ENCODE data around the gene RCN2.
A peak's percentile ranks its signal among the peaks of the same experiment; 100 is the strongest.

The RCN2 gene

GRCh38 chr15:76993114-76993725, 61.7 kb downstream of the RCN2 start:
- peak overlapping the region; percentile 85 for H3K27ac ChIP-seq (ENCODE audit: insufficient read depth, low read length, poor library complexity, severe bottlenecking)

GRCh38 chr15:76994001-76994400, 62.5 kb downstream of the RCN2 start:
- H3K4me3 ChIP-seq (ENCODE audit: insufficient read depth, low read depth, low read length, poor library complexity, severe bottlenecking): peak overlapping the region; percentile 61
- peak; percentile 45 to 58 (median 46) for DNase-seq
- H3K27me3 ChIP-seq (replicated peaks; ENCODE audit: control insufficient read depth, insufficient read depth, low read length, poor library complexity, severe bottlenecking): no peaks in the 10 kb centered on the region
- peak overlapping the region; percentile 85 for H3K27ac ChIP-seq (ENCODE audit: insufficient read depth, low read length, poor library complexity, severe bottlenecking)
- H3K4me1 ChIP-seq (ENCODE audit: control insufficient read depth, insufficient read depth, low read length, poor library complexity, severe bottlenecking): peaks cover 58% of the 10 kb centered on the region
- H3K9me3 ChIP-seq (ENCODE audit: control insufficient read depth, low read length): no peaks in the 10 kb centered on the region
- no peaks in the 10 kb centered on the region for H3K36me3 ChIP-seq (ENCODE audit: control insufficient read depth, insufficient read depth, low read length)

More at GRCh38 chr15:76993114-76993725, 61.7 kb downstream of the RCN2 start:
- Histone ChIP-seq H3K9me3 (ENCODE audit: control insufficient read depth, low read length) (no peaks in the 10 kb centered on the region), H3K4me1 (ENCODE audit: control insufficient read depth, insufficient read depth, low read length, poor library complexity, severe bottlenecking) (peaks cover 58% of the 10 kb centered on the region), H3K27me3 (replicated peaks; ENCODE audit: control insufficient read depth, insufficient read depth, low read length, poor library complexity, severe bottlenecking) (no peaks in the 10 kb centered on the region), H3K4me3 (ENCODE audit: insufficient read depth, low read depth, low read length, poor library complexity, severe bottlenecking) (no peak overlapping the region), H3K36me3 (ENCODE audit: control insufficient read depth, insufficient read depth, low read length) (no peaks in the 10 kb centered on the region)
- DNase-seq: no peak

GRCh38 chr15:76994496-76994895, 62.9 kb downstream of the RCN2 start:
- peak overlapping the region; percentile 61 for H3K4me3 ChIP-seq (ENCODE audit: insufficient read depth, low read depth, low read length, poor library complexity, severe bottlenecking)
- no peaks in the 10 kb centered on the region for H3K27me3 ChIP-seq (replicated peaks; ENCODE audit: control insufficient read depth, insufficient read depth, low read length, poor library complexity, severe bottlenecking)

GRCh38 chr15:76994971-76995945, 63.7 kb downstream of the RCN2 start, which contains the start of gene PSTPIP1:
Gene PSTPIP1, plus strand, starts transcription at chr15:76995126. Its CDS starts 448 bp downstream, at chr15:76995574.
- Histone ChIP-seq H3K36me3 (ENCODE audit: control insufficient read depth, insufficient read depth, low read length) (peaks cover 3% of the 10 kb centered on the region), H3K4me3 (ENCODE audit: insufficient read depth, low read depth, low read length, poor library complexity, severe bottlenecking) (peak within 1 kb of the TSS; percentile 61), H3K27ac (ENCODE audit: insufficient read depth, low read length, poor library complexity, severe bottlenecking) (peak within 1 kb of the TSS; percentile 85), H3K27me3 (replicated peaks; ENCODE audit: control insufficient read depth, insufficient read depth, low read length, poor library complexity, severe bottlenecking) (no peaks in the 10 kb centered on the region), H3K4me1 (ENCODE audit: control insufficient read depth, insufficient read depth, low read length, poor library complexity, severe bottlenecking) (peaks cover 69% of the 10 kb centered on the region), H3K9me3 (ENCODE audit: control insufficient read depth, low read length) (no peaks in the 10 kb centered on the region)
- DNase-seq: peak; percentile 36 to 51 (median 49)

More at GRCh38 chr15:76994496-76994895, 62.9 kb downstream of the RCN2 start:
- Histone ChIP-seq H3K4me1 (ENCODE audit: control insufficient read depth, insufficient read depth, low read length, poor library complexity, severe bottlenecking) (peaks cover 62% of the 10 kb centered on the region), H3K36me3 (ENCODE audit: control insufficient read depth, insufficient read depth, low read length) (peaks cover 1% of the 10 kb centered on the region), H3K9me3 (ENCODE audit: control insufficient read depth, low read length) (no peaks in the 10 kb centered on the region), H3K27ac (ENCODE audit: insufficient read depth, low read length, poor library complexity, severe bottlenecking) (peak overlapping the region; percentile 85)
- no peak for DNase-seq

GRCh38 chr15:76996076-76996525, 64.6 kb downstream of the RCN2 start:
- H3K27ac ChIP-seq (ENCODE audit: insufficient read depth, low read length, poor library complexity, severe bottlenecking): peak overlapping the region; percentile 85
- DNase-seq: no peak
- H3K36me3 ChIP-seq (ENCODE audit: control insufficient read depth, insufficient read depth, low read length): peaks cover 10% of the 10 kb centered on the region
- H3K4me3 ChIP-seq (ENCODE audit: insufficient read depth, low read depth, low read length, poor library complexity, severe bottlenecking): peak overlapping the region; percentile 61
- no peaks in the 10 kb centered on the region for H3K9me3 ChIP-seq (ENCODE audit: control insufficient read depth, low read length)
- no peaks in the 10 kb centered on the region for H3K27me3 ChIP-seq (replicated peaks; ENCODE audit: control insufficient read depth, insufficient read depth, low read length, poor library complexity, severe bottlenecking)
- peaks cover 76% of the 10 kb centered on the region for H3K4me1 ChIP-seq (ENCODE audit: control insufficient read depth, insufficient read depth, low read length, poor library complexity, severe bottlenecking)

- DNase-seq: peak in 1 of 3 donors; percentile 47
- Histone ChIP-seq H3K27ac (ENCODE audit: insufficient read depth, low read length, poor library complexity, severe bottlenecking) (peak overlapping the region; percentile 85), H3K9me3 (ENCODE audit: control insufficient read depth, low read length) (no peaks in the 10 kb centered on the region), H3K36me3 (ENCODE audit: control insufficient read depth, insufficient read depth, low read length) (peaks cover 16% of the 10 kb centered on the region), H3K4me1 (ENCODE audit: control insufficient read depth, insufficient read depth, low read length, poor library complexity, severe bottlenecking) (peaks cover 82% of the 10 kb centered on the region), H3K27me3 (replicated peaks; ENCODE audit: control insufficient read depth, insufficient read depth, low read length, poor library complexity, severe bottlenecking) (no peaks in the 10 kb centered on the region), H3K4me3 (ENCODE audit: insufficient read depth, low read depth, low read length, poor library complexity, severe bottlenecking) (peak overlapping the region; percentile 61)
Observed at GRCh38 chr15:76996526-76997401, 65.2 kb downstream of the RCN2 start.

GRCh38 chr15:76998663-76999285, 67.2 kb downstream of the RCN2 start:
- Histone ChIP-seq H3K4me3 (ENCODE audit: insufficient read depth, low read depth, low read length, poor library complexity, severe bottlenecking) (peak overlapping the region; percentile 4), H3K36me3 (ENCODE audit: control insufficient read depth, insufficient read depth, low read length) (peaks cover 16% of the 10 kb centered on the region), H3K4me1 (ENCODE audit: control insufficient read depth, insufficient read depth, low read length, poor library complexity, severe bottlenecking) (peaks cover 96% of the 10 kb centered on the region), H3K9me3 (ENCODE audit: control insufficient read depth, low read length) (no peaks in the 10 kb centered on the region), H3K27ac (ENCODE audit: insufficient read depth, low read length, poor library complexity, severe bottlenecking) (peak overlapping the region; percentile 85), H3K27me3 (replicated peaks; ENCODE audit: control insufficient read depth, insufficient read depth, low read length, poor library complexity, severe bottlenecking) (no peaks in the 10 kb centered on the region)
- no peak for DNase-seq

GRCh38 chr15:76999996-77000395, 68.4 kb downstream of the RCN2 start:
- H3K36me3 ChIP-seq (ENCODE audit: control insufficient read depth, insufficient read depth, low read length): peaks cover 16% of the 10 kb centered on the region

GRCh38 chr15:77001351-77001750, 69.8 kb downstream of the RCN2 start:
- Histone ChIP-seq H3K27ac (ENCODE audit: insufficient read depth, low read length, poor library complexity, severe bottlenecking) (peak overlapping the region; percentile 68), H3K4me1 (ENCODE audit: control insufficient read depth, insufficient read depth, low read length, poor library complexity, severe bottlenecking) (peaks cover 80% of the 10 kb centered on the region)
- DNase-seq: no peak

More at GRCh38 chr15:76999996-77000395, 68.4 kb downstream of the RCN2 start:
- Histone ChIP-seq H3K27ac (ENCODE audit: insufficient read depth, low read length, poor library complexity, severe bottlenecking) (peak overlapping the region; percentile 53), H3K4me3 (ENCODE audit: insufficient read depth, low read depth, low read length, poor library complexity, severe bottlenecking) (no peak overlapping the region), H3K9me3 (ENCODE audit: control insufficient read depth, low read length) (no peaks in the 10 kb centered on the region), H3K27me3 (replicated peaks; ENCODE audit: control insufficient read depth, insufficient read depth, low read length, poor library complexity, severe bottlenecking) (no peaks in the 10 kb centered on the region), H3K4me1 (ENCODE audit: control insufficient read depth, insufficient read depth, low read length, poor library complexity, severe bottlenecking) (peaks cover 91% of the 10 kb centered on the region)
- peak in 1 of 3 donors; percentile 32 for DNase-seq

More at GRCh38 chr15:77001351-77001750, 69.8 kb downstream of the RCN2 start:
- H3K27me3 ChIP-seq (replicated peaks; ENCODE audit: control insufficient read depth, insufficient read depth, low read length, poor library complexity, severe bottlenecking): no peaks in the 10 kb centered on the region
- no peak overlapping the region for H3K4me3 ChIP-seq (ENCODE audit: insufficient read depth, low read depth, low read length, poor library complexity, severe bottlenecking)
- H3K9me3 ChIP-seq (ENCODE audit: control insufficient read depth, low read length): no peaks in the 10 kb centered on the region
- H3K36me3 ChIP-seq (ENCODE audit: control insufficient read depth, insufficient read depth, low read length): peaks cover 16% of the 10 kb centered on the region

All from effector memory CD4-positive, alpha-beta T cell (primary cell).